Subcutaneous abdominal adipose tissue (tissue), 5 donors: ENCODE data around the gene NDUFS7.

Experiments used
- H3K27ac ChIP-seq: one replicate; pipeline ENCODE4 v1.7.0; 2013; ENCODE audit warnings: low read depth, mild to moderate bottlenecking, inconsistent platforms, low read length, moderate library complexity
- H3K27me3 ChIP-seq, 5 donors: one replicate each; pipeline ENCODE4 v1.7.0; 2013; ENCODE audit warnings: low read length in 5 of 5, inconsistent platforms in 1 of 5; ENCODE audit not compliant: control insufficient read depth in 5 of 5, insufficient read depth in 4 of 5
- H3K36me3 ChIP-seq, 5 donors: one replicate each; pipeline ENCODE4 v1.7.0; 2013; ENCODE audit warnings: low read length in 5 of 5; ENCODE audit not compliant: control insufficient read depth in 5 of 5, insufficient read depth in 5 of 5
- H3K4me1 ChIP-seq, 5 donors: one replicate each; pipeline ENCODE4 v1.7.0; 2013; ENCODE audit warnings: low read length in 5 of 5, mild to moderate bottlenecking in 3 of 5, moderate library complexity in 1 of 5; ENCODE audit not compliant: control insufficient read depth in 5 of 5, insufficient read depth in 5 of 5
- H3K4me3 ChIP-seq, 5 donors: one replicate each; pipeline ENCODE4 v1.7.0; 2013; ENCODE audit warnings: low read length in 5 of 5, low read depth in 1 of 5
- H3K9ac ChIP-seq, 5 donors: one replicate each; pipeline ENCODE4 v1.7.0; 2013; ENCODE audit warnings: low read length in 5 of 5, mild to moderate bottlenecking in 4 of 5, moderate library complexity in 3 of 5
- H3K9me3 ChIP-seq, 5 donors: one replicate each; pipeline ENCODE4 v1.7.0; 2013; ENCODE audit warnings: low read length in 5 of 5; ENCODE audit not compliant: control insufficient read depth in 5 of 5
- donor health status: healthy.
- donor health status: healthy.
- donor health status: healthy.
- donor health status: healthy.
- donor health status: healthy.

NDUFS7 gene

DNA sequence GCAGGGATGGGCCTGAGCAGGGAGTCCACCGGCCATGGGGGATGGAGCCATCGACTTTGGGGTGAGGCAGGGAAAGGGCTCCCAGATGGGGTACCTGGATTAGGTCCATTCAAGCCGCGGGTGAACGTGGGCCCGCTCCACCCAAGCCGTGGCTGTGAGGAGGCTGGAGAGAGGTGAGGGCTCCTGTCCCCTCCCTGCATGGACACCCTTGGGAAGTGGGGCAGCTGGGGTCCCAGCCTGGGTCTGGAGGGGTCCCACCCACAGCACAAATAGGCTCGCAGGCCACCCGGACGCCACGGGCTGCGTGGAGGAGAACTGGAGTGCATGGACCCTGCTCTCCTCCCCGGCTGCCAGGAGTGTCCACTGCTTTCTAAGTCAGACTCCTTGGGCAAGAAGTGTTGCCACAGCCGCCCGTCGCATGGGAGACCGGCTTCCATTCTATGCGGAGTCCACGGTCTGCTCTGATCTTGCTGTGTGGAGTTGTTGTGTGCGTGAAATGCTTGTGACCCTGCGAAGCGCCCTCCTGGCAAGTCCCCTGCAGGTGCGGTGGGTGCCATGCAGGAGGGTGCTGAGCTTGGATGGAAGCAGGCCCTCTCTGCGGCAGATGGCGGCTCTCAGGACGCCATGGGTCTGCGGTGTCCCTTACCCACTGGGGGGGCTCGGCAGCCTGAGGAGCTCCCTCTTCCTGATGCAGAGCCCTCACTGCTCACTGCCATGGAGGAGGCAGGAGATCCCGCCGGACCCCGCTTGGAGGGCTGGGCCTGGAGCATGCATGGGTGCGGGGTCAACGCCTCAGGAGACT, 25.7 kb downstream of the NDUFS7 start:
- Histone ChIP-seq H3K27me3 (no peaks in the 10 kb centered on the region), H3K9ac (peak overlapping the region; percentile 84 to 97 (median 97)), H3K4me3 (peak overlapping the region; percentile 69 to 81 (median 73)), H3K4me1 (peaks cover 15 to 68% (median 56%) of the 10 kb centered on the region in 5 donors), H3K36me3 (peaks cover 0 to 16% (median 6%) of the 10 kb centered on the region in 5 donors), H3K27ac (peak overlapping the region; percentile 83), H3K9me3 (no peaks in the 10 kb centered on the region)

DNA sequence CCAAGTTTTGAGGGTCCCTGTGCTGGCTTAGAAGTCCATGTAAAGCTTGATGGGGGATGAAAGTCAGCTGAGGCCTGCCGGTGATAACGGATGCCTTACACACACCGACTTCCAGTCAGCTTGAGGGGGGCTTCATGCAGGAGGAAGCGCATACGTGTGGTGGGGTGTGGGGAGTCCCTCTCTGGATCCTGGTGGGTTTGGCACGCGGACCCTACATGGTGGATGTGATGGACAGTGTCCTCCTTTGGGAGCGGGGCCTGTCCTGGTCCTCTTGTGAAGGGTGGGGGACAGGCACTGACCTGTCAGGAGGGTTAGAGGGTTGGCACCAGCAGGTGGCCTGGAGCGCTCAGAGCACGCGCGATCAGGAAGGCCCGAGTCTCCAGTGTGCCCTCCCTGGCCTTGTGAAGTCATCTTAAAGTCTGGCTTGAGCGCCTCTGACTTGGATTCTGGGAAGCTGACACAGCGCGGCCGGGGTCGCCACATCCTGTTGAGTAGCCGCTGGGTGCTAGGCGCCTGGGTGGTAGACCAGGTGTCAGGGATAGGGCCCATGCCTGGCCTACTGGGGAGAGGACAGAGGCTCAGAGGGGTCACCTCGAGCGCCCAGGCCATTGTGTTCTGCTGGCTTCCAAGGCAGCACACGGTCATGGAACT, 26.6 kb downstream of the NDUFS7 start:
- H3K4me3 ChIP-seq: peak overlapping the region in 4 of 5 donors; percentile 1 to 73 (median 30)
- no peaks in the 10 kb centered on the region for H3K27me3 ChIP-seq
- H3K36me3 ChIP-seq: peaks cover 0 to 16% (median 6%) of the 10 kb centered on the region in 5 donors
- peaks cover 15 to 74% (median 62%) of the 10 kb centered on the region in 5 donors for H3K4me1 ChIP-seq
- H3K9me3 ChIP-seq: no peaks in the 10 kb centered on the region
- peak overlapping the region in 4 of 5 donors; percentile 46 to 97 (median 70) for H3K9ac ChIP-seq
- H3K27ac ChIP-seq: peak overlapping the region; percentile 77

DNA sequence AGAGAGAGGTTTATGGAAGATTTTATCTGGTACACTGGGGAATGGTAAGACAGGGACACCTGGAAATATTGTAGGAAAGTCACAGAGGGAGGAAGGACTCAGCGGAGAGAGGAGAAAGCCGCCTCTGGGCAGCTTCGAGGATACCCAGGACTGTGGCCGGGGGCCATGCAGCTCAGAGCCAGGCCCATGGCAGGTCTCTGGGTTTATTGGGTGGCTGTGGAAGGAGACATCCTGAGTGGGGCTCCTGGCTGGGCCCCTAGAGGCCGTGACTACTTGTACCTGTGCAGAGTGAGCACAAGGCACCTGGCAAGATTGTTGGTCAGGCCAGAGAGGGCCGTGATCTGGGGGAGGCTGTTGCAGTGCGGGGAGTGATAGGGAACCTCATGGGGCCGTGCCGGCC, 27.1 kb downstream of the NDUFS7 start:
- Histone ChIP-seq H3K9me3 (no peaks in the 10 kb centered on the region), H3K4me1 (peaks cover 19 to 79% (median 68%) of the 10 kb centered on the region in 5 donors), H3K27ac (peak overlapping the region; percentile 77), H3K4me3 (peak overlapping the region in 1 of 5 donors; percentile 3), H3K36me3 (peaks cover 0 to 16% (median 6%) of the 10 kb centered on the region in 5 donors), H3K9ac (peak overlapping the region in 4 of 5 donors; percentile 46 to 97 (median 70)), H3K27me3 (no peaks in the 10 kb centered on the region)

DNA sequence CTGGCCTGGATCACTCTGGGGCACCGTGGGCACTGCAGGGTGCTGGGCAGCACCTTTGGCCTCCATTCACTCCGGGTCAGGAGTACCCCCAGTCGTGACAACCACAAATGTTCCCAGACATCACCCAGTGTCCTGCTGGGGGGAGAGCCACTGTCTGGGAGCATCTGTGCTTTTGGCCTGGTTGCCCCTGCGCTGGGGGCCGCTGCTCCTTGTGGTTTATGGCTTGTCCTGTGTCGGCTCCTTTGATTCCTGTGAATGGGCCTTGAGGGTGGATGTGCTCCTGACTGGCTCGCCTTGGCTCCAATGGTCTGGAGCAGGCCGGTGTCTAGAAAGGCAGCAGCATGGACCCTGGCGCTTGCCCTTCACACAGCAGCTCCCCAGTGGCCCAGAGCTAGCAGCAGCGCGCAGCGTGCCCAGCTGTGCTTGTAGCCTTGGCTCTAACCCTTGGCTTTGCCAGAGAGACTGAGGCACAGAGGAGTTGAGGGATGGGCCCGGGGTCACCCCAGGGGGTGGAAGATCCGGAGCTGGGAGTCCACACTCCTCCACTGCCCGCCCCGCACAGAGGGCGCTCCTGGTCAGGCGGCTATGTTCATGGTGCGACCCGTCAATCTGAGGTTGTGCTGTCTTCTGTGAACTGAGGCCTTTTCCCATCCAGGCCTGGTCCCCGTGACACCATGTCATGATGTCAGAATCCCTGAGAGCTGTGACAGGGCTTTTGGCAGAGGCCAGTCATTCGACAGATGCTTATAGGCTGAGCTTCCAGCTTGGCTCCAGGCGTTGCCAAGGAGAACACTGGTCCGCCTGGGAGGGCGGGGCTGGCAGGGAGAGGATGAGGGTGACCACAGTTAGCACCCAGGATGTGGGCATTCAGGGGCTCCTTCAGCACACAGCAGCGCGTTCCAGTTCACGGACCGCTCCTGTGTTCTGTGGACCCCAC, 27.8 kb downstream of the NDUFS7 start:
- Histone ChIP-seq H3K9ac (peak overlapping the region in 4 of 5 donors; percentile 38 to 97 (median 68)), H3K27me3 (no peaks in the 10 kb centered on the region), H3K4me1 (peaks cover 24 to 84% (median 73%) of the 10 kb centered on the region in 5 donors), H3K4me3 (peak overlapping the region in 1 of 5 donors; percentile 3), H3K36me3 (peaks cover 0 to 16% (median 6%) of the 10 kb centered on the region in 5 donors), H3K27ac (peak overlapping the region; percentile 77), H3K9me3 (no peaks in the 10 kb centered on the region)

DNA sequence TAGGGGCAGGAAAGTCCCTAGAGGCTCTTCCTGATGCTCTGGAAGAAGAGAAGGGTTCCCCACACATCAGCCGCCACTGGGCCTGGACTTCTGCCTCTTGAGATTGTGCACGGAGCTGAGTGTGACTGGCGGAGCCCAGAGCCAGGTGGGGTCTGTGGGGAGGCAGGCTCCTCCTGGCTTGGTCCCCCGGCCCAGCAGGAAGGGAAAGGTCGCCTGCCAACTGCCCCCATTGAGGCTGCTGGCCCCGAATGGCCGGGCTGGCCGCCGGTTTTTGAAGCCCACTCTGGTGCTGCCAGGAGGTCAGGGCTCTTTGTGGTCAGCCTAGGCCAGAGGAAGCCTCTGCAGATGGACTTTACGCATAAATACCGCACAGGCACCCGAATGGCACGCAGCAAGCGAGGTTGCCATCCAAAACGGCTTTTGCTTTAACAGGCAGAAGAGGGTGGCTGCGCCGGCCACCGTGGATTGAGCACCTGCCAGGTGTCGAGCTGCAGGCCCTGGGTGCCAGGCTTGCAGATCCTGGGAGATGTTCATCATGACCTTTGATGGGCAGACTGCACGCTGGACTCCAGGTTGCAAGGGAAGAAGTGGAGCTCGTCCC, 28.7 kb downstream of the NDUFS7 start:
- no peaks in the 10 kb centered on the region for H3K27me3 ChIP-seq
- no peak overlapping the region for H3K4me3 ChIP-seq
- peaks cover 24 to 87% (median 79%) of the 10 kb centered on the region in 5 donors for H3K4me1 ChIP-seq
- no peaks in the 10 kb centered on the region for H3K9me3 ChIP-seq
- peak overlapping the region; percentile 77 for H3K27ac ChIP-seq
- no peak overlapping the region for H3K9ac ChIP-seq
- H3K36me3 ChIP-seq: peaks cover 0 to 16% (median 8%) of the 10 kb centered on the region in 5 donors

DNA sequence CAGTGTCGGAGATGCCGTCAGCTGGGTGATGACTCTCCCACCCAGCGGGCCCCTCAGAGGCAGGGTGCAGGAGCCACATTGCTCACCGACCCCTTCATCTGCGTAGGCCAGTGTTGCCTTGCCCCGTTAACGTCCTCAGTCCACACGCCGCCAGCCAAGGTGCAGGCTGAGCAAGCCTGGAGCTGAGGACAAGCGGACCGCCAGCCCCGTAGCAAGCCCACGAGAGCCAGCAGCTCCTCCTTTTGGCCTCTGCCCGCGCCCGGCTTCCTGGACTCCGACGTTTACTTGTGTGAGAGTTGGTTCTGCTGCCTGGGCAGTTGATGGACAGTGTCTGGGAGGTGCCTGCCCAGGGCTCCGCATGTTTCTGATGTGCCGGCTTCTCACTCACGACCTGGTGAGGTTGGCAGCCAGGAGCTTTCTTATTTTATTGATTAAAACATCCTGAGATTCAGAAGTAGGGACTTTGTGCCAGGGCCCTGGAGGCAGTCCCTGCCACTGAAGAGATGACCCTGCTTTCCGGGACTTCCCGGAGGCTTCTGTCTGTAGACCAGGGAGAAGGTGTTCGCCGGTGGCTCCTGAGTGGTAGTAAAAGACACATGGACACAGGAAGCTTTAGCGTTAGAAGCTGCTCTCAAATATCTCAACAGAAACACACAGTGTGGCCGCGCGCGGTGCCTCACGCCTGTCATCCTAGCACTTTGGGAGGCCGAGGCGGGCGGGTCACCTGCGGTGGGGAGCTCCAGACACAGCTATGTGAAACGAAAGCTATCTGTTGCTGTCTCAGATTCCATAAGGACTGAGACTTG, 29.5 kb downstream of the NDUFS7 start:
- peaks cover 0 to 22% (median 15%) of the 10 kb centered on the region in 5 donors for H3K36me3 ChIP-seq
- no peak overlapping the region for H3K4me3 ChIP-seq
- no peaks in the 10 kb centered on the region for H3K9me3 ChIP-seq
- H3K4me1 ChIP-seq: peaks cover 24 to 91% (median 86%) of the 10 kb centered on the region in 5 donors
- H3K9ac ChIP-seq: no peak overlapping the region
- H3K27ac ChIP-seq: peak overlapping the region; percentile 62
- no peaks in the 10 kb centered on the region for H3K27me3 ChIP-seq

DNA sequence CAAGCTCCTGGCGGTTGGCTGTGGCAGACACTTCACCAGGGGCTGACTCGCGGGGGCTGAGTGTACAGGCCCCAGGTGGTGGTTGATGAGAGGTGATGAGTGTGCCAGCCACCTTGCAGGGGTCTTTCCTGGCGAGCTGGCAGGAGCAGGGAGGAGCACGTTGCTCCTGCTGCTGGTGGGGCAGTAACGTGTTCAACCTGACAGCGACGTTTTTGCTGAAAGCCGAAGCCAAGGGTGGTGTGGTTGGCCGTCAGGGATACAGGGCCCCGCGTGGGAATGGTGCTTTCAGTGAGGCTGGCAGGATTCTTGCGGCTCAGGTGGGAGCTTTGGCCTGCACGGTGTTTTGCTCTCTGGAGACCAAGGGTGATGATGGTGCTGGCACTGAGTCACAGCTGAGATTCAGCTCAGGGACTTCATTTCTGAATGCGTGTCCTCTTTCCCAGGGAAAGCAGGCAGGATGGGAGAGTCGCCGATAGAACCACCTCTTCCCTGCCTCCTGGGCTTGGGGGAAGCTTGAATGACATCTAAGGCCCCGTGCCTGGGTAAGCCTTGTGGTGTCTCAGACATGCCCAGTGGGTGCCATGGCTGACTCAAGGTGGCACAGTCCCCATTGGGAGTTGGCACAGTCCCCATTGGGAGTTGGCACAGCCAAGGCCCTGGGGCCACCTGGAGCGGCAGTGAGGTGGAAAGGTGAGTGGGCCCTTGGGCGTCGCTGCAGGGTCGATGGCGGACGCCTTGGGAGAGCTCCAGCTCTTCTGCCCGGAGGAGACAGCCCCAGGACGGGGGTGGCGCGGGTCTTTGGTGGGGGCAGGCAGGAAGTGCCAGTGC, 32.5 kb downstream of the NDUFS7 start:
- Histone ChIP-seq H3K4me1 (peaks cover 12 to 66% (median 60%) of the 10 kb centered on the region in 5 donors), H3K4me3 (peak overlapping the region in 3 of 5 donors; percentile 17 to 56 (median 18)), H3K36me3 (peaks cover 0 to 50% (median 43%) of the 10 kb centered on the region in 5 donors), H3K9ac (peak overlapping the region; percentile 35 to 84 (median 68)), H3K9me3 (no peaks in the 10 kb centered on the region), H3K27ac (peak overlapping the region; percentile 85), H3K27me3 (no peaks in the 10 kb centered on the region)

DNA sequence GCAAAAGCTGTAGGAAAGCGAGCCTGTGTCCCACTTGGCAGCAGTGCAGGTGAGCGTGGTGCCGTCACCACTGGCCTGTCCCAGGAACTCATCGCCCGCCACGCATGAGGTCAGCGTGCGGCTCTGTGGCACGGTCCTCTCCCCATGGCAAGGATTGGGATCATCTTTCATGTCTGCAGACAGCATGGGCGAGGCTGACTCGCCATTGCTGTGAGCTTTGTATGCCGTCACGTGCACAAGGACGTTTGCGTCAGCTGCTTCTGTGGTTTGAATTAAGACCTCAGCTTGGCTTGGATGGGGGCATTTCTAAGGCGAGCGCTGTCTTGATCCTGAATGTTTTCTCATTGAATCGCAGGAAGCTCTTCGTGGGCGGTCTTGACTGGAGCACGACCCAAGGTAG, 33.4 kb downstream of the NDUFS7 start:
- peak overlapping the region; percentile 85 for H3K27ac ChIP-seq
- peaks cover 0 to 57% (median 52%) of the 10 kb centered on the region in 5 donors for H3K36me3 ChIP-seq
- H3K9ac ChIP-seq: peak overlapping the region in 3 of 5 donors; percentile 17 to 68 (median 66)
- H3K4me1 ChIP-seq: peaks cover 9 to 57% (median 51%) of the 10 kb centered on the region in 5 donors
- H3K9me3 ChIP-seq: no peaks in the 10 kb centered on the region
- H3K27me3 ChIP-seq: no peaks in the 10 kb centered on the region
- H3K4me3 ChIP-seq: peak overlapping the region in 1 of 5 donors; percentile 29
